Upper lobe of left lung (tissue), 6 donors: ENCODE results near the gene ATL3. TPM values are rescaled to one million over a fixed set of nuclear protein-coding genes. Genes with fewer than 3 reads are reported as not detected.

Experiments used
- small RNA-seq, 4 donors: library from RNA; depleted of rRNA; stranded (forward); fragments of <200 nt; gene quantifications; one replicate each; pipeline ENCODE3, GENCODE V24; 2016
- total RNA-seq, 6 donors: library from RNA; depleted of rRNA in 4 of 6; stranded (reverse); fragments of >200 nt in 4 of 6; gene quantifications; one replicate each; pipeline versions ENCODE4 v1.1.0 to v1.2.1, GENCODE V29; 2016 to 2021
- donor health status: DM: no; HTN: no; CAD: no; lungs with moderate emphysema.
- donor health status: DM: no; HTN: yes; CAD: no; lungs with severe emphysema.

Gene ATL3
- total RNA-seq, 6 donors from 2014 or later, result 16.8 to 75.1 (median 61.2) TPM

Small RNAs within 50 kb of the gene (small RNA-seq; reads per million reads assigned to genes)
- gene AP000753.3, result 0 reads per million in 4 donors

Other genes starting within 250 kb of the ATL3 start
- 1 to 10 TPM; 1.0 to 7.2 (median 3.1) TPM for gene PLAAT5, start 180.2 kb downstream of the ATL3 start, total RNA-seq
- 1 to 10 TPM in 1 of 6 donors, under 1 TPM in 3, not detected in 2; 0.61 to 1.8 (median 0.76) TPM for gene LGALS12, start 165.3 kb downstream of the ATL3 start, total RNA-seq
- gene PLAAT4, start 134.6 kb downstream of the ATL3 start, total RNA-seq, result 100 to 1,000 TPM in 5 of 6 donors, 10 to 100 TPM in 1; 91.1 to 272 (median 192) TPM
- gene PLAAT2, start 108.0 kb downstream of the ATL3 start, total RNA-seq, result 10 to 100 TPM in 1 of 6 donors, 1 to 10 TPM in 5; 1.9 to 10.5 (median 5.5) TPM
- gene PLAAT3, start 56.9 kb downstream of the ATL3 start, total RNA-seq, result 100 to 1,000 TPM in 3 of 6 donors, 10 to 100 TPM in 3; 36.7 to 128 (median 89.5) TPM
- 100 to 1,000 TPM in 4 of 6 donors, 10 to 100 TPM in 2; 41.9 to 153 (median 113) TPM for gene RTN3, start 10.1 kb upstream of the ATL3 start, total RNA-seq
- 10 to 100 TPM in 3 of 6 donors, 1 to 10 TPM in 3; 6.1 to 13.1 (median 9.7) TPM for gene ZFTA, start 97.4 kb upstream of the ATL3 start, total RNA-seq
- 10 to 100 TPM in 5 of 6 donors, 1 to 10 TPM in 1; 9.0 to 22.5 (median 16.3) TPM for gene SPINDOC, start 142.1 kb upstream of the ATL3 start, total RNA-seq
- 10 to 100 TPM; 41.7 to 67.1 (median 50.7) TPM for gene MARK2, start 167.7 kb upstream of the ATL3 start, total RNA-seq
- under 1 TPM in 2 of 6 donors, not detected in 4; 0.14 to 0.40 TPM for gene RCOR2, start 245.8 kb upstream of the ATL3 start, total RNA-seq